H9 (cell line): ENCODE measurements around the gene ABCD3. TPM values are rescaled to one million over a fixed set of nuclear protein-coding genes. Genes with fewer than 3 reads are reported as not detected.

Experiments
- DNase-seq: peaks from one replicate; pipeline ENCODE4 v3.0.0-alpha.2; 2017
- H2AFZ ChIP-seq: one replicate; pipeline ENCODE4 v1.6.1; 2013; ENCODE audit warnings: mild to moderate bottlenecking, low read length, control low read depth, moderate library complexity
- H2AK5ac ChIP-seq: 2 replicates; pipeline ENCODE4 v1.6.1; 2013; ENCODE audit warnings: low read length, control low read depth, mixed read lengths; ENCODE audit not compliant: insufficient read length
- H2BK120ac ChIP-seq: one replicate; pipeline ENCODE4 v1.6.1; 2013; ENCODE audit warnings: low read depth, mild to moderate bottlenecking, low read length, control low read depth, inconsistent platforms; ENCODE audit not compliant: poor library complexity, severe bottlenecking
- H2BK12ac ChIP-seq: 2 replicates; pipeline ENCODE4 v1.6.1; 2013; ENCODE audit warnings: low read length, control low read depth, mixed read lengths, low read depth; ENCODE audit not compliant: insufficient read length
- H2BK15ac ChIP-seq: 2 replicates; pipeline ENCODE4 v1.6.1; 2013; ENCODE audit warnings: low read depth, low read length, control low read depth
- H2BK20ac ChIP-seq: one replicate; pipeline ENCODE4 v1.6.1; 2013; ENCODE audit warnings: low read depth, mild to moderate bottlenecking, low read length, control low read depth, inconsistent platforms; ENCODE audit not compliant: poor library complexity, severe bottlenecking
- H2BK5ac ChIP-seq: 2 replicates; pipeline ENCODE4 v1.6.1; 2013; ENCODE audit warnings: low read length, control low read depth, mixed read lengths; ENCODE audit not compliant: insufficient read length
- H3K14ac ChIP-seq: 2 replicates; pipeline ENCODE4 v1.6.1; 2013; ENCODE audit warnings: low read length, control low read depth; ENCODE audit not compliant: insufficient read depth
- H3K18ac ChIP-seq: 2 replicates; pipeline ENCODE4 v1.6.1; 2013; ENCODE audit warnings: low read depth, mild to moderate bottlenecking, mixed read lengths, low read length, control low read depth; ENCODE audit not compliant: insufficient read length
- H3K23ac ChIP-seq: 2 replicates; pipeline ENCODE4 v1.6.1; 2013; ENCODE audit warnings: low read length, control low read depth, mixed read lengths, low read depth; ENCODE audit not compliant: insufficient read length
- H3K23me2 ChIP-seq: 2 replicates; pipeline ENCODE4 v1.6.1; 2013; ENCODE audit warnings: low read depth, mild to moderate bottlenecking, mixed read lengths, low read length, control low read depth; ENCODE audit not compliant: insufficient read length, poor library complexity, severe bottlenecking
- H3K27ac ChIP-seq: 2 replicates; pipeline ENCODE4 v1.5.1; 2013; ENCODE audit warnings: low read length, control low read depth, mixed read lengths, low read depth; ENCODE audit not compliant: insufficient read length
- H3K27me3 ChIP-seq: 2 replicates; pipeline ENCODE4 v1.6.1; 2013; ENCODE audit warnings: low read length, control low read depth, inconsistent platforms; ENCODE audit not compliant: insufficient read depth
- H3K4ac ChIP-seq: 2 replicates; pipeline ENCODE4 v1.6.1; 2013; ENCODE audit warnings: low read depth, mild to moderate bottlenecking, control low read depth, inconsistent platforms, low read length, moderate library complexity
- H3K4me1 ChIP-seq: 2 replicates; pipeline ENCODE4 v1.6.1; 2013; ENCODE audit warnings: low read length, control low read depth, inconsistent platforms; ENCODE audit not compliant: insufficient read depth
- H3K4me2 ChIP-seq: 2 replicates; pipeline ENCODE4 v1.6.1; 2013; ENCODE audit warnings: low read length, control low read depth, mixed read lengths; ENCODE audit not compliant: insufficient read length, insufficient read depth
- H3K56ac ChIP-seq: 2 replicates; pipeline ENCODE4 v1.6.1; 2013; ENCODE audit warnings: low read depth, mild to moderate bottlenecking, mixed read lengths, low read length, control low read depth; ENCODE audit not compliant: insufficient read length
- H3K79me1 ChIP-seq: 2 replicates; pipeline ENCODE4 v1.6.1; 2013; ENCODE audit warnings: low read depth, mild to moderate bottlenecking, moderate library complexity, low read length, control low read depth, inconsistent platforms; ENCODE audit not compliant: insufficient read depth, poor library complexity, severe bottlenecking
- H3K79me2 ChIP-seq: 2 replicates; pipeline ENCODE4 v1.6.1; 2013; ENCODE audit warnings: low read length, control low read depth, inconsistent platforms; ENCODE audit not compliant: insufficient read depth
- H3K9ac ChIP-seq: 2 replicates; pipeline ENCODE4 v1.6.1; 2013; ENCODE audit warnings: low read length, control low read depth, mixed read lengths; ENCODE audit not compliant: insufficient read length; ENCODE audit errors: extremely low read depth
- H3K9me3 ChIP-seq: one replicate; pipeline ENCODE4 v1.6.1; 2013; ENCODE audit warnings: low read depth, low read length, inconsistent platforms; ENCODE audit not compliant: control insufficient read depth
- H3T11ph ChIP-seq: one replicate; pipeline ENCODE4 v1.6.1; 2013; ENCODE audit warnings: mild to moderate bottlenecking, low read length, control low read depth, inconsistent platforms
- H4K20me1 ChIP-seq: one replicate; pipeline ENCODE4 v1.6.1; 2013; ENCODE audit not compliant: control insufficient read depth, insufficient read length, insufficient read depth
- H4K5ac ChIP-seq: 2 replicates; pipeline ENCODE4 v1.6.1; 2013; ENCODE audit warnings: low read depth, mild to moderate bottlenecking, mixed read lengths, low read length, control low read depth; ENCODE audit not compliant: insufficient read length
- H4K8ac ChIP-seq: replicated peaks from 2 replicates; pipeline ENCODE4 v1.6.1; 2013; ENCODE audit warnings: low read length, control low read depth, mixed read lengths, low read depth; ENCODE audit not compliant: insufficient read length
- H4K91ac ChIP-seq: 2 replicates; pipeline ENCODE4 v1.6.1; 2013; ENCODE audit warnings: low read depth, mild to moderate bottlenecking, moderate library complexity, mixed read lengths, low read length, control low read depth; ENCODE audit not compliant: insufficient read length
- H3K27ac Mint-ChIP-seq, 3 experiments: 2 replicates in 2 of 3; 3 replicates in 1 of 3; pipeline ENCODE4 v1.8.0; 2020 to 2021; ENCODE audit warnings: mixed read lengths in 3 of 3, mild to moderate bottlenecking in 1 of 3, moderate library complexity in 1 of 3
- H3K27me3 Mint-ChIP-seq: 2 replicates; pipeline ENCODE4 v1.8.0; 2021; ENCODE audit warnings: low read depth, mild to moderate bottlenecking, moderate library complexity, mixed read lengths
- H3K36me3 Mint-ChIP-seq, 3 experiments: 2 replicates in 2 of 3; 3 replicates in 1 of 3; pipeline ENCODE4 v1.8.0; 2020 to 2021; ENCODE audit warnings: low read depth in 3 of 3, mixed read lengths in 3 of 3; ENCODE audit not compliant: insufficient read depth in 1 of 3
- H3K4me1 Mint-ChIP-seq, 2 experiments: 2 replicates each; pipeline ENCODE4 v1.8.0; 2020; ENCODE audit warnings: mixed read lengths in 2 of 2
- H3K4me3 Mint-ChIP-seq, 2 experiments: 2 replicates in 1 of 2; 3 replicates in 1 of 2; pipeline ENCODE4 v1.8.0; 2020 to 2021; ENCODE audit warnings: mild to moderate bottlenecking in 2 of 2, mixed read lengths in 2 of 2, moderate library complexity in 1 of 2
- H3K9me3 Mint-ChIP-seq, 2 experiments: 2 replicates in 1 of 2; 3 replicates in 1 of 2; pipeline ENCODE4 v1.8.0; 2020; ENCODE audit warnings: mild to moderate bottlenecking in 2 of 2, mixed read lengths in 2 of 2, moderate library complexity in 1 of 2
- CTCF ChIP-seq: fragments of 200-600 bp; sonication (generic); conservative IDR thresholded peaks from 3 replicates; pipeline ENCODE4 v1.8.0; 2021; ENCODE audit warnings: antibody characterized with exemption, mild to moderate bottlenecking
- WGBS: extraction: QIAGEN DNeasy Blood & Tissue Kit; methylation state at CpG from one replicate; pipeline ENCODE4 v1.1.7; 2013; ENCODE audit warnings: missing lambda C conversion rate, low lambda C conversion rate, mixed read lengths; ENCODE audit not compliant: insufficient read length; ENCODE audit errors: extremely low coverage; 5-methylcytosine and 5-hydroxymethylcytosine counted together
- total RNA-seq: library from RNA; stranded (reverse); gene quantifications from 2 replicates; pipeline ENCODE4 v1.2.1, GENCODE V29; 2021

Gene ABCD3
- total RNA-seq, 1 experiment from 2014 or later, result 32.0 TPM

DNA sequence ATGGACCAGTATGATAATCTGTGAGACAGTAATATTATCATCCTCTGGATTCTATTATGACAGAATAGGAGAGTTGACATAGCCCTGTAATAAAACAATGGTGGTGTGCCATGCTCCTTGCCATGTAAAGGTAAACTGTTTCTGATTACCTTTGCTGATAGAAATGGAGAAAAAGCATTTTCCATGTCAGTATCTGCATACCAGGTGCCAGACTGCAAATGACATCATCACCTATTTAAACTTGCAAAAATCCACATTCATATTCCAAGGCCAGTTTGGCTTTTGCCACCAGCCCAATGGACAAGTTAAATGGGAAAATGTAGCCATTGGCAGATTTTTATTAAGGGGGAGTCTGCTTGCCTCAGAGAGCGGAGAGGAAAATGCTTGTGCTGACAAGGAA, 23.9 kb upstream of the ABCD3 start:
- Histone ChIP-seq H3T11ph (no peak overlapping the region), H4K91ac (no peak overlapping the region), H2BK12ac (no peak overlapping the region), H4K5ac (no peak overlapping the region), H3K27me3 (no peaks in the 10 kb centered on the region), H3K27ac (no peak overlapping the region), H2BK15ac (no peak overlapping the region), H3K23me2 (no peaks in the 10 kb centered on the region), H3K4ac (no peak overlapping the region), H3K14ac (no peak overlapping the region), H3K79me2 (no peaks in the 10 kb centered on the region), H2BK20ac (no peak overlapping the region), H2BK5ac (no peak overlapping the region), H3K79me1 (no peaks in the 10 kb centered on the region), H3K56ac (no peak overlapping the region), H2AFZ (no peak overlapping the region), H2AK5ac (no peak overlapping the region), H4K20me1 (no peaks in the 10 kb centered on the region), H2BK120ac (no peak overlapping the region), H4K8ac (no peak overlapping the region), H3K23ac (no peak overlapping the region), H3K4me2 (no peak overlapping the region), H3K18ac (no peak overlapping the region), H3K4me1 (peaks cover 12% of the 10 kb centered on the region), H3K9me3 (peaks cover 8% of the 10 kb centered on the region), H3K9ac (no peak overlapping the region)
- H3K27ac Mint-ChIP-seq, result no peak overlapping the region
- peaks cover 11 to 20% of the 10 kb centered on the region in 2 experiments for H3K9me3 Mint-ChIP-seq
- no peaks in the 10 kb centered on the region for H3K27me3 Mint-ChIP-seq
- TF ChIP-seq CTCF, result no peak
- H3K36me3 Mint-ChIP-seq, result peaks cover 7 to 9% (median 7%) of the 10 kb centered on the region in 3 experiments
- no CpG with 5 or more reads among the region's 1 CpG for WGBS
- no peak for DNase-seq
- H3K4me3 Mint-ChIP-seq, result no peak overlapping the region
- peaks cover 21 to 22% of the 10 kb centered on the region in 2 experiments for H3K4me1 Mint-ChIP-seq
